Gastroesophageal sphincter (tissue), 4 donors: ENCODE results near the gene MAB21L4. TPM values are rescaled to one million over a fixed set of nuclear protein-coding genes. Genes with fewer than 3 reads are reported as not detected.

Experiments used
- ATAC-seq: fragments of 150-250 bp; one replicate; pipeline ENCODE4 v1.9.1; 2016; ENCODE audit warnings: mild to moderate bottlenecking, moderate library complexity
- H3K27ac ChIP-seq, 4 donors: fragments of 200-600 bp; sonication (generic) in 3 of 4; 1 replicate in 3 of 4; 2 replicates in 1 of 4; pipeline ENCODE4 v1.5.1; 2016 to 2019
- H3K27me3 ChIP-seq: fragments of 200-600 bp; sonication (generic); one replicate; pipeline ENCODE4 v1.5.1; 2019
- H3K36me3 ChIP-seq, 2 donors: fragments of 200-600 bp; sonication (generic); one replicate each; pipeline ENCODE4 v1.5.1; 2019; ENCODE audit warnings: control low read depth in 1 of 2
- H3K4me1 ChIP-seq, 3 donors: fragments of 200-600 bp; sonication (generic); 1 replicate in 2 of 3; 2 replicates in 1 of 3; pipeline ENCODE4 v1.5.1; 2016 to 2019; ENCODE audit warnings: control low read depth in 2 of 3
- H3K4me3 ChIP-seq, 2 donors: fragments of 200-600 bp; sonication (generic); one replicate each; pipeline ENCODE4 v1.5.1; 2019; ENCODE audit warnings: mild to moderate bottlenecking in 1 of 2, moderate library complexity in 1 of 2
- H3K9me3 ChIP-seq, 3 donors: fragments of 200-600 bp; sonication (generic); one replicate each; pipeline ENCODE4 v1.5.1; 2017 to 2019; ENCODE audit warnings: control low read depth in 2 of 3
- CTCF ChIP-seq, 4 experiments: fragments of 200-600 bp in 2 of 4; fragments of 450-650 bp in 2 of 4; sonication (generic) in 1 of 4; IDR thresholded peaks; one replicate each; pipeline ENCODE4 v1.5.1; 2017 to 2019; ENCODE audit warnings: antibody characterized with exemption in 4 of 4, mild to moderate bottlenecking in 2 of 4, moderate library complexity in 2 of 4
- EP300 ChIP-seq: sonication (generic); formaldehyde crosslinking; IDR thresholded peaks from one replicate; pipeline ENCODE4 v1.6.1; 2017; ENCODE audit warnings: antibody characterized with exemption, mild to moderate bottlenecking
- POLR2A ChIP-seq, 2 donors: fragments of 450-650 bp; IDR thresholded peaks; one replicate each; pipeline ENCODE4 v1.6.1; 2017; ENCODE audit warnings: antibody characterized with exemption in 2 of 2, mild to moderate bottlenecking in 2 of 2, moderate library complexity in 1 of 2
- POLR2AphosphoS5 ChIP-seq: sonication (generic); formaldehyde crosslinking; IDR thresholded peaks from one replicate; pipeline ENCODE4 v1.6.1; 2017; ENCODE audit warnings: antibody characterized with exemption
- WGBS, 2 donors: methylation state at CpG; one replicate each; pipeline ENCODE4 v1.1.5; 2018; ENCODE audit warnings: low coverage in 1 of 2; 5-methylcytosine and 5-hydroxymethylcytosine counted together
- total RNA-seq, 4 donors: library from RNA; depleted of rRNA; stranded (reverse); fragments of >200 nt; gene quantifications; one replicate each; pipeline ENCODE4 v1.1.0, GENCODE V29; 2016

MAB21L4 gene
- total RNA-seq, 4 donors from 2014 or later: 0.27 to 9.7 (median 0.77) TPM; not detected in 1

- H3K4me1 ChIP-seq: no peaks in the 10 kb centered on the region
- H3K4me3 ChIP-seq: no peak overlapping the region
- H3K9me3 ChIP-seq: no peaks in the 10 kb centered on the region
- TF ChIP-seq EP300 (no peak), POLR2A (IDR thresholded peaks at IDR 0.05) (no peak), POLR2AphosphoS5 (no peak), CTCF (IDR thresholded peaks at IDR 0.05) (no peak)
- 42 to 67% methylated on average over 3 to 6 of the region's 18 CpGs for WGBS, 2 donors
- no peak for ATAC-seq
- no peaks in the 10 kb centered on the region for H3K36me3 ChIP-seq
- H3K27ac ChIP-seq: no peak overlapping the region
- no peaks in the 10 kb centered on the region for H3K27me3 ChIP-seq
Observed at GRCh38 chr2:240886678-240887609, 9.0 kb downstream of the MAB21L4 start.

GRCh38 chr2:240886023-240886565, 9.9 kb downstream of the MAB21L4 start:
- no peak overlapping the region for H3K27ac ChIP-seq
- H3K36me3 ChIP-seq: no peaks in the 10 kb centered on the region
- 71 to 72% methylated on average over 3 to 5 of the region's 5 CpGs for WGBS, 2 donors

GRCh38 chr2:240885566-240885965, 10.4 kb downstream of the MAB21L4 start:
- Histone ChIP-seq H3K9me3 (no peaks in the 10 kb centered on the region), H3K36me3 (no peaks in the 10 kb centered on the region), H3K4me1 (no peaks in the 10 kb centered on the region), H3K4me3 (no peak overlapping the region), H3K27me3 (no peaks in the 10 kb centered on the region), H3K27ac (no peak overlapping the region)
- WGBS, 2 donors: 50% methylated on average over 1 of the region's 1 CpG; no CpG with 5 or more reads in 1 of the 2 donors
- no peak for TF ChIP-seq EP300
- no peak for TF ChIP-seq POLR2A (IDR thresholded peaks at IDR 0.05)
- no peak for TF ChIP-seq POLR2AphosphoS5
- TF ChIP-seq CTCF (IDR thresholded peaks at IDR 0.05): no peak
- ATAC-seq: no peak

More at GRCh38 chr2:240886023-240886565, 9.9 kb downstream of the MAB21L4 start:
- ATAC-seq: no peak
- H3K27me3 ChIP-seq: no peaks in the 10 kb centered on the region
- no peaks in the 10 kb centered on the region for H3K4me1 ChIP-seq
- no peaks in the 10 kb centered on the region for H3K9me3 ChIP-seq
- H3K4me3 ChIP-seq: no peak overlapping the region
- no peak for TF ChIP-seq POLR2AphosphoS5

- Histone ChIP-seq H3K27ac (no peak overlapping the region), H3K4me3 (no peak overlapping the region), H3K4me1 (no peaks in the 10 kb centered on the region), H3K27me3 (no peaks in the 10 kb centered on the region), H3K9me3 (no peaks in the 10 kb centered on the region), H3K36me3 (no peaks in the 10 kb centered on the region)
- WGBS, 2 donors: 63 to 100% methylated on average over 1 to 2 of the region's 3 CpGs
- TF ChIP-seq POLR2A (IDR thresholded peaks at IDR 0.05): no peak
- TF ChIP-seq POLR2AphosphoS5: no peak
- TF ChIP-seq EP300: no peak
- TF ChIP-seq CTCF (IDR thresholded peaks at IDR 0.05): no peak
- no peak for ATAC-seq
Observed at GRCh38 chr2:240884745-240885144, 11.2 kb downstream of the MAB21L4 start.

GRCh38 chr2:240884221-240884620, 11.7 kb downstream of the MAB21L4 start:
- no peak overlapping the region for H3K27ac ChIP-seq
- TF ChIP-seq POLR2A (IDR thresholded peaks at IDR 0.05) (no peak), CTCF (IDR thresholded peaks at IDR 0.05) (no peak), POLR2AphosphoS5 (no peak), EP300 (no peak)
- 75 to 100% methylated on average over 1 of the region's 2 CpGs for WGBS, 2 donors
- H3K27me3 ChIP-seq: no peaks in the 10 kb centered on the region
- H3K4me3 ChIP-seq: no peak overlapping the region
- H3K9me3 ChIP-seq: no peaks in the 10 kb centered on the region
- no peaks in the 10 kb centered on the region for H3K4me1 ChIP-seq
- H3K36me3 ChIP-seq: no peaks in the 10 kb centered on the region
- ATAC-seq: no peak
